CD4-positive, alpha-beta memory T cell (primary cell): ENCODE data around the gene PDE4C. TPM values are rescaled to one million over a fixed set of nuclear protein-coding genes. Genes with fewer than 3 reads are reported as not detected.

Source experiments
- CTCF ChIA-PET: fragments of 350-600 bp; sonication (Branson Sonifier 250); formaldehyde crosslinking; loops from one replicate; lab custom pipeline; 2021; ENCODE audit warnings: inconsistent platforms; ENCODE audit not compliant: partially characterized antibody; lab: Charles Lee
- POLR2A ChIA-PET: fragments of 350-600 bp; sonication (Branson Sonifier 250); formaldehyde crosslinking; loops from one replicate; lab custom pipeline; 2021; ENCODE audit not compliant: partially characterized antibody; lab: Charles Lee
- DNase-seq, 5 donors: peaks; one replicate each; pipeline versions ENCODE4 v3.0.0 to v3.0.0-alpha.2; 2020 to 2022; ENCODE audit warnings: mixed read lengths in 1 of 5
- H3K27ac ChIP-seq: one replicate; pipeline ENCODE4 v1.7.0; 2013; ENCODE audit warnings: low read depth, low read length
- H3K27me3 ChIP-seq: 2 replicates; pipeline ENCODE4 v1.7.0; 2013; ENCODE audit warnings: mild to moderate bottlenecking, low read length, moderate library complexity; ENCODE audit not compliant: insufficient read depth
- H3K36me3 ChIP-seq: 2 replicates; pipeline ENCODE4 v1.7.0; 2013; ENCODE audit warnings: mild to moderate bottlenecking, low read length, moderate library complexity; ENCODE audit not compliant: insufficient read depth
- H3K4me1 ChIP-seq: 2 replicates; pipeline ENCODE4 v1.7.0; 2013; ENCODE audit warnings: mild to moderate bottlenecking, low read length, moderate library complexity; ENCODE audit not compliant: insufficient read depth
- H3K4me3 ChIP-seq, 2 donors: one replicate each; pipeline ENCODE4 v1.7.0; 2013; ENCODE audit warnings: low read length in 2 of 2, mild to moderate bottlenecking in 1 of 2
- H3K9me3 ChIP-seq, 2 donors: one replicate each; pipeline ENCODE4 v1.7.0; 2013; ENCODE audit warnings: low read length in 2 of 2, control low read depth in 1 of 2; ENCODE audit not compliant: control insufficient read depth in 1 of 2
- H3K27ac Mint-ChIP-seq, 7 donors: one replicate each; pipeline ENCODE4 v1.8.0; 2020 to 2021; ENCODE audit warnings: mixed read lengths in 7 of 7, mild to moderate bottlenecking in 6 of 7, inconsistent platforms in 3 of 7, moderate library complexity in 3 of 7
- H3K27me3 Mint-ChIP-seq, 2 donors: one replicate each; pipeline ENCODE4 v1.8.0; 2020 to 2021; ENCODE audit warnings: mixed read lengths in 2 of 2
- H3K36me3 Mint-ChIP-seq, 2 donors: one replicate each; pipeline ENCODE4 v1.8.0; 2020 to 2021; ENCODE audit warnings: mixed read lengths in 2 of 2, inconsistent platforms in 1 of 2, mild to moderate bottlenecking in 1 of 2
- H3K4me1 Mint-ChIP-seq, 4 donors: one replicate each; pipeline ENCODE4 v1.8.0; 2020 to 2021; ENCODE audit warnings: mixed read lengths in 4 of 4, mild to moderate bottlenecking in 1 of 4
- H3K4me3 Mint-ChIP-seq, 8 donors: one replicate each; pipeline ENCODE4 v1.8.0; 2020 to 2021; ENCODE audit warnings: mixed read lengths in 8 of 8, mild to moderate bottlenecking in 7 of 8, moderate library complexity in 6 of 8, inconsistent platforms in 3 of 8
- H3K9me3 Mint-ChIP-seq, 8 donors: one replicate each; pipeline ENCODE4 v1.8.0; 2020 to 2021; ENCODE audit warnings: mixed read lengths in 8 of 8, mild to moderate bottlenecking in 5 of 8, inconsistent platforms in 3 of 8, moderate library complexity in 1 of 8
- intact Hi-C: fragments of 100-400 bp; cut with micrococcal nuclease; formaldehyde crosslinking; loops from one replicate; pipeline ENCODE4 v1.15.1; 2023
- polyA plus RNA-seq, 2 donors: library from polyadenylated mRNA; unstranded; fragments of 300-500 nt; fragmentation: Illumina TruSeq; gene quantifications; one replicate each; pipeline ENCODE4 v1.2.3, GENCODE V29; 2021
- total RNA-seq, 2 experiments: library from RNA; stranded (reverse); gene quantifications; one replicate each; pipeline ENCODE4 v1.2.3, GENCODE V29; 2021

Gene PDE4C
- total and polyA plus RNA-seq, 4 experiments from 2014 or later: 0.52 TPM; not detected in 3

GRCh38 chr19:18223860-18224524 is 2.2 kb downstream of the PDE4C start:
- H3K4me3 ChIP-seq: peak overlapping the region in 1 of 2 donors; percentile 45
- H3K27me3 Mint-ChIP-seq: peaks cover 44 to 51% of the 10 kb centered on the region in 2 donors

GRCh38 chr19:18221815-18222725 is 4.2 kb downstream of the PDE4C start:
- Histone ChIP-seq H3K36me3 (no peaks in the 10 kb centered on the region), H3K4me3 (no peak overlapping the region), H3K27me3 (peaks cover 20% of the 10 kb centered on the region), H3K4me1 (peaks cover 26% of the 10 kb centered on the region), H3K9me3 (no peaks in the 10 kb centered on the region), H3K27ac (no peak overlapping the region)
- DNase-seq: no peak
- peak overlapping the region in 1 of 7 donors; percentile 4 for H3K27ac Mint-ChIP-seq
- no peak overlapping the region for H3K4me3 Mint-ChIP-seq
- no peaks in the 10 kb centered on the region for H3K36me3 Mint-ChIP-seq
- H3K4me1 Mint-ChIP-seq: peaks cover 13 to 30% (median 21%) of the 10 kb centered on the region in 4 donors
- peaks cover 0 to 3% (median 0%) of the 10 kb centered on the region in 8 donors for H3K9me3 Mint-ChIP-seq
- CTCF ChIA-PET: interaction anchor here (0.7 kb wide), 1 partner anchor 59 kb away, joined by 3 read pairs; the partner anchor contains the start of gene JUND
- POLR2A ChIA-PET: interaction anchor here (1.1 kb wide), 1 partner anchor 18 kb away, joined by 4 read pairs; the partner anchor contains the start of gene RAB3A
- intact Hi-C loops: no loop called here
- peaks cover 35 to 42% of the 10 kb centered on the region in 2 donors for H3K27me3 Mint-ChIP-seq

More at GRCh38 chr19:18223860-18224524, 2.2 kb downstream of the PDE4C start:
- Mint-ChIP-seq H3K4me3 (peak overlapping the region; percentile 83 to 91 (median 90)), H3K36me3 (no peaks in the 10 kb centered on the region), H3K4me1 (peaks cover 13 to 32% (median 22%) of the 10 kb centered on the region in 4 donors), H3K9me3 (peaks cover 0 to 3% (median 0%) of the 10 kb centered on the region in 8 donors), H3K27ac (peak overlapping the region in 3 of 7 donors; percentile 66 to 74 (median 73))
- peaks cover 26% of the 10 kb centered on the region for H3K27me3 ChIP-seq
- peaks cover 26% of the 10 kb centered on the region for H3K4me1 ChIP-seq
- intact Hi-C loops: loop anchor here (2.0 kb wide), 1 partner anchor 71 kb away; the partner anchor contains the start of gene PIK3R2
- no peaks in the 10 kb centered on the region for H3K36me3 ChIP-seq
- H3K27ac ChIP-seq: no peak overlapping the region
- POLR2A ChIA-PET: interaction anchor here (0.9 to 2.6 kb wide), 5 partner anchors 10 to 194 kb away, joined by 3 to 17 read pairs (median 4); partner anchors contain the start of genes JUND and RAB3A
- peak in 2 of 5 donors; percentile 13 to 20 for DNase-seq
- CTCF ChIA-PET: interaction anchor here (0.6 to 1.4 kb wide), 8 partner anchors 14 to 162 kb away, joined by 3 to 8 read pairs (median 5); partner anchors contain the start of gene GDF15
- no peaks in the 10 kb centered on the region for H3K9me3 ChIP-seq

GRCh38 chr19:18220632-18221275 is 5.5 kb downstream of the PDE4C start:
- H3K27ac Mint-ChIP-seq: no peak overlapping the region
- ChIA-PET POLR2A (interaction anchor here (0.6 kb wide), 1 partner anchor 79 kb away, joined by 3 read pairs; no protein-coding TSS in a partner anchor), CTCF (interaction anchor here (1.2 kb wide), 1 partner anchor 11 kb away, joined by 4 read pairs; no protein-coding TSS in a partner anchor)
- no peak overlapping the region for H3K27ac ChIP-seq
- intact Hi-C loops: no loop called here
- peaks cover 0 to 1% (median 0%) of the 10 kb centered on the region in 8 donors for H3K9me3 Mint-ChIP-seq
- peaks cover 27 to 33% of the 10 kb centered on the region in 2 donors for H3K27me3 Mint-ChIP-seq
- H3K36me3 Mint-ChIP-seq: no peaks in the 10 kb centered on the region
- no peaks in the 10 kb centered on the region for H3K36me3 ChIP-seq
- H3K4me3 Mint-ChIP-seq: no peak overlapping the region
- peaks cover 20% of the 10 kb centered on the region for H3K4me1 ChIP-seq
- no peaks in the 10 kb centered on the region for H3K9me3 ChIP-seq
- peaks cover 12% of the 10 kb centered on the region for H3K27me3 ChIP-seq
- H3K4me3 ChIP-seq: no peak overlapping the region
- peaks cover 13 to 22% (median 17%) of the 10 kb centered on the region in 4 donors for H3K4me1 Mint-ChIP-seq
- DNase-seq: no peak

- no peaks in the 10 kb centered on the region for H3K36me3 Mint-ChIP-seq
- H3K4me1 Mint-ChIP-seq: peaks cover 10 to 16% (median 13%) of the 10 kb centered on the region in 4 donors
- Histone ChIP-seq H3K9me3 (no peaks in the 10 kb centered on the region), H3K36me3 (no peaks in the 10 kb centered on the region), H3K4me1 (peaks cover 13% of the 10 kb centered on the region), H3K4me3 (no peak overlapping the region), H3K27ac (no peak overlapping the region), H3K27me3 (peaks cover 5% of the 10 kb centered on the region)
- intact Hi-C loops: no loop called here
- no peak overlapping the region for H3K27ac Mint-ChIP-seq
- ChIA-PET POLR2A (interaction anchor here (0.6 kb wide), 1 partner anchor 80 kb away, joined by 3 read pairs; no protein-coding TSS in a partner anchor), CTCF (interaction anchor here (0.7 to 1.4 kb wide), 5 partner anchors 9 to 51 kb away, joined by 3 to 8 read pairs (median 4); no protein-coding TSS in a partner anchor)
- H3K27me3 Mint-ChIP-seq: peaks cover 21 to 27% of the 10 kb centered on the region in 2 donors
- no peak overlapping the region for H3K4me3 Mint-ChIP-seq
- peaks cover 0 to 1% (median 0%) of the 10 kb centered on the region in 8 donors for H3K9me3 Mint-ChIP-seq
- DNase-seq: no peak
Measured at GRCh38 chr19:18219911-18220631, 6.2 kb downstream of the PDE4C start.

- no peaks in the 10 kb centered on the region for H3K36me3 Mint-ChIP-seq
- Histone ChIP-seq H3K27me3 (no peaks in the 10 kb centered on the region), H3K27ac (no peak overlapping the region), H3K4me1 (no peaks in the 10 kb centered on the region), H3K9me3 (no peaks in the 10 kb centered on the region), H3K4me3 (no peak overlapping the region), H3K36me3 (no peaks in the 10 kb centered on the region)
- no peak overlapping the region for H3K4me3 Mint-ChIP-seq
- peaks cover 14 to 18% of the 10 kb centered on the region in 2 donors for H3K27me3 Mint-ChIP-seq
- no peak for DNase-seq
- POLR2A ChIA-PET: interaction anchor here (0.6 kb wide), 1 partner anchor 14 kb away, joined by 4 read pairs; no protein-coding TSS in a partner anchor
- no peak overlapping the region for H3K27ac Mint-ChIP-seq
- intact Hi-C loops: no loop called here
- H3K4me1 Mint-ChIP-seq: peaks cover 3 to 5% (median 4%) of the 10 kb centered on the region in 4 donors
- H3K9me3 Mint-ChIP-seq: peaks cover 0 to 1% (median 0%) of the 10 kb centered on the region in 8 donors
- CTCF ChIA-PET: interaction anchor here (1.4 kb wide), 2 partner anchors 9 to 31 kb away, joined by 5 to 8 read pairs; no protein-coding TSS in a partner anchor
Measured at GRCh38 chr19:18218600-18218999, 7.6 kb downstream of the PDE4C start.

- no peak overlapping the region for H3K27ac ChIP-seq
- Mint-ChIP-seq H3K9me3 (peaks cover 0 to 1% (median 0%) of the 10 kb centered on the region in 8 donors), H3K27me3 (peaks cover 14 to 15% of the 10 kb centered on the region in 2 donors), H3K4me1 (peaks cover 3 to 5% (median 4%) of the 10 kb centered on the region in 4 donors), H3K36me3 (no peaks in the 10 kb centered on the region), H3K27ac (no peak overlapping the region), H3K4me3 (no peak overlapping the region)
- CTCF ChIA-PET: no interaction called here
- intact Hi-C loops: no loop called here
- H3K4me1 ChIP-seq: no peaks in the 10 kb centered on the region
- H3K36me3 ChIP-seq: no peaks in the 10 kb centered on the region
- POLR2A ChIA-PET: interaction anchor here (0.6 kb wide), 1 partner anchor 14 kb away, joined by 4 read pairs; no protein-coding TSS in a partner anchor
- H3K4me3 ChIP-seq: no peak overlapping the region
- no peaks in the 10 kb centered on the region for H3K27me3 ChIP-seq
- H3K9me3 ChIP-seq: no peaks in the 10 kb centered on the region
- no peak for DNase-seq
Measured at GRCh38 chr19:18218159-18218558, 8.1 kb downstream of the PDE4C start.
